DMS53 (cell line): ENCODE data around the gene AIFM1.

Experiments used
- DNase-seq: peaks from one replicate; lab custom pipeline; 2025; lab: John Stamatoyannopoulos, UW

The AIFM1 gene

DNA sequence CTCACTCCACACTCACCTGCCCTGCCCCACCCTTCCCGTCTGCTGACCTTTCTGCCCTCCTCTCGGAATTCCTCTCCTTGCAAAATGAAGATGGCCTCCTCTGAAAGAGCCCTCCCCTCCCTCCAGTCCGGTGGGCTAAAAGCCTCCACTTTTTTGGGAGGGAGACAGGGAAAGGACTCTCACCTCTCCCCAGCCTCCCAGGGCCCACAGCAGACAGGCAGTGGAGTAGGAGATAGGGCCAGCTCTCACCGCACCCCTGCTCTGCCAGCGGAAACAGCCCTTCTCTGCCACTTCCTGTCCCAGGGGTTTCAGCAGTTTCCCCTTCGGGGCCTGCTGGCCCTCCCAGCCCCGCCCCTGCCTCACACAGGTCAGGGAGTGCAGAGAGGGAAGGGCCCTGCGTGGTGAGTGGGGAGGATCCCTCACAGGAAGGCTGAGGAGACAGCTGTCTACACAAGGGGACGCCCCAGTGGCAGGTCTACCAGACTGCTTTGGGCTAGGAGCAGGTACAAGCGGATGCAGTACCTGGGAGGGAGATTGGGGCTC, 73.6 kb downstream of the AIFM1 start:
- DNase-seq, result peak; percentile 19

DNA sequence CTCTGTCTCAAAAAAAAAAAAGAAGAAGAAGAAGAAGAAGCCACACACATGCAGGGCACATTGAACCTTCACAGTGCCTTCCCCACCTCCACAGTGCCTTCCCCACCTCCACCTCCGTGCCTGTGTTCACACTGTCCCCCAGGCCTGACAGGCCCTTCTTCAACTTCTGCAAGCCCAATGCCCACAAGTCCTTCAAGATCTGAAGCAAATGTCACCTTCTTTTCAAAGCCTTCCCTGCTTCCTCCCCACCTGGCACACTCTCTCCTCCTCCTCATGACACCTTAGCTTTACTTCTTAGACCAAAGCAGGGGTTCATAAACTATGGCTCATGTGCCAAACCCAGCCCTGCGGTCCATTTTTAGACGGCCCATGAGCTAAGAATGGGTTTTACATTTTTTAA, 75.3 kb downstream of the AIFM1 start:
- DNase-seq, result no peak

- DNase-seq, result no peak
These were observed 79.0 kb downstream of the AIFM1 start for GRCh38 chrX:130086447-130087206.

GRCh38 chrX:130085551-130086446, 79.8 kb downstream of the AIFM1 start:
- no peak for DNase-seq

- no peak for DNase-seq
These were observed 80.9 kb downstream of the AIFM1 start for GRCh38 chrX:130084631-130085237.

DNA sequence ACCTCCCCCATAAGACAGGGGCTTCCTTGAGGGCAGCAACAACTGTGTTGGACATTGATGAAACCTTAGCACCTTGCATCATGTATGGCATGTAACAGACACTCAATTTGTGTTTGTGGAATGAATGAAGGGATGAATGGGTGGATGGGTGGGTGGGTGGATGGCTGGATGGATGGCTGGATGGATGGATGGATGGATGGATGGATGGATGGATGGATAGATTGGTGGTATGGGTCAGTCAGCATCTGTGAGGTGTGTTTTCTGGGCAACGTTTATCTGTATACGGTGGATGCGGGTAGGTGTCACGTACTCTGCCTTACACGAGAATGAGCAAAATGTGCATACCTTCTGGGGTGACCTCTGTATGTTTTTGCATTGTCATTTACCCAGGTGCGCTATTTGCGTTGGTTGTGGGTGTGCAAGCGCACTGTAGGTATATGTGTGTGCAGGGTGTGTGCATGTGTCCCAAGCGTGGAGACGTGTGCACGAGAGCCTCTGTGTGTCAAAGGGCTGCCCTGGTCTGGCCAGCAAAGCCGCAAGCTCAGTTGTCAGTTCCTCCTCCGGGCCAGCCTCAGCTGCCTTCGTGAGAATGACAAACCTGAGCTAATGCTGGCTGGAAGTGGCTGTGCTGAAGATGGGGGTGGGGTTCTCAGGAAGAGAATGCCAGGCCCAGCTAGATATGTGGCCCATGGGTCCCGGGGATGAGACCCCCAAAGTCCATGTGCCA, 81.8 kb downstream of the AIFM1 start:
- DNase-seq, result no peak

DNA sequence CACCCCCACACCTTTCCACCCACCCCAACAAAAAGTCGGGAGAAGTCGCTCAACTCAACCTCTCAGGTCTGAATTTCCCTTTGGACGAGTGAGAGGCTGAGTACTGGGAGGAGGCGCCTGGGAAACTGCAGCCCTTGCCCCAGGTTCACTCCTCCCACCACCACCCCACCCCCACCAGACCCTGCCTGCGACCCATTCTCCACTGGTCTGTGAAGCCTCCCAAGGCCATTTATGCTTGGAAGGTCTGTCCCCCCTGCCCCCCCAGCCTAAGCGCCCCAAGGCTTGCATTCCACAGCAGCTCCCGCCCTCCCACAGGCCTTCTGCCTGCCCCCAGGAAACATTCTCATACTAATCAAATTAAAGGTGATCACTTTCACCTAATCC, 82.5 kb downstream of the AIFM1 start:
- no peak for DNase-seq

- no peak for DNase-seq
These were observed 83.2 kb downstream of the AIFM1 start for GRCh38 chrX:130082244-130083106.

GRCh38 chrX:130081421-130082045, 84.1 kb downstream of the AIFM1 start:
- no peak for DNase-seq

DNA sequence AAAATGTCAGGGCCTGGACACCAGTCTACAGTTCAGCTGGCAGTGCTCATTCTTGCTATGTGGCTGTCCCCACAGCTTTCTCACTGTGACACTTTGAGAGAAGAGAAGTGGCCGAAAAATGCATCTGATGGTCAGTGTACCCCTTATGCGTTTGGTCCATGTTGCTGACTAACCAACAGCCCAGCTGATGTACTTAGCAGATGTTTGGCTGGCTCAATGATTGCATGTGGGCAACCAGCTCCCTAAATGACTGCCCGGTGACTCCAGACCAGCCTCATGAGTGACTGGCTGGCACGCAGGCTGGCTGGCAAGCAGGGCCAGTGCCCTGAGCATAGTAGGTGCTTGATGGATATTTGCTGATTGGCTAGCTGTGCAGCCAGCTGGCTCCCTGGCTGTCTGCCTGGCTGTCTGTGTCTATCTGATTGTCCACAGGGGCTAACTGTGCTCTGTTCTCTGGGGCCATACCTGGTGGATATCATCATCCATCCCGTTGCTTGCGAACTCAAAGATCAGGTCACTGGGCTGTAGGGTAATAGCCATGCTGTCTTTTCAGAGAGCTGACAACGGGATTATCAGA, 84.8 kb downstream of the AIFM1 start:
- no peak for DNase-seq

- DNase-seq, result peak; percentile 81
These were observed 85.7 kb downstream of the AIFM1 start for GRCh38 chrX:130079824-130080406.
